HL-60 (cell line): ENCODE measurements around the gene ADAMTS4.
A peak's percentile ranks its signal among the peaks of the same experiment; 100 is the strongest.

ENCODE experiments used
- DNase-seq, 2 experiments: peaks; one replicate each; pipeline ENCODE4 v3.0.0-alpha.2; 2010 to 2020; ENCODE audit warnings: low read depth in 1 of 2, low spot score in 1 of 2
- H3K27ac ChIP-seq: fragments of 250-450 bp; sonication (Bioruptor Pico); replicated peaks from 2 replicates; pipeline ENCODE4 v1.5.1; 2020; ENCODE audit warnings: mild to moderate bottlenecking, moderate library complexity
- H3K27me3 ChIP-seq: fragments of 250-450 bp; sonication (Bioruptor Pico); 2 replicates; pipeline ENCODE4 v1.5.1; 2021; ENCODE audit warnings: mild to moderate bottlenecking, moderate library complexity; ENCODE audit not compliant: insufficient read depth, poor library complexity, severe bottlenecking
- H3K4me3 ChIP-seq: replicated peaks from 2 replicates; pipeline ENCODE4 v1.5.1; 2011; ENCODE audit warnings: mild to moderate bottlenecking, control low read depth, low read length; ENCODE audit not compliant: insufficient read depth
- CTCF ChIP-seq: IDR thresholded peaks from one replicate; pipeline ENCODE4 v1.5.1; 2011; ENCODE audit warnings: low read length, control low read depth, inconsistent platforms; ENCODE audit not compliant: insufficient read depth
- GABPA ChIP-seq: IDR thresholded peaks from 2 replicates; pipeline ENCODE4 v1.6.1; 2012; ENCODE audit warnings: low read depth
- POLR2AphosphoS5 ChIP-seq: IDR thresholded peaks from 2 replicates; pipeline ENCODE4 v1.6.1; 2012; ENCODE audit warnings: low read depth
- REST ChIP-seq: IDR thresholded peaks from 2 replicates; pipeline ENCODE4 v1.6.1; 2012; ENCODE audit warnings: low read depth; ENCODE audit not compliant: insufficient replicate concordance
- SPI1 ChIP-seq: IDR thresholded peaks from 2 replicates; pipeline ENCODE4 v1.6.1; 2012; ENCODE audit warnings: low read depth, mild to moderate bottlenecking, borderline replicate concordance

ADAMTS4 gene

GRCh38 chr1:161228032-161228431 lies 29.2 kb upstream of the ADAMTS4 start:
- no peaks in the 10 kb centered on the region for H3K27me3 ChIP-seq
- H3K27ac ChIP-seq = peak overlapping the region; percentile 73
- no peak for TF ChIP-seq GABPA
- no peak for TF ChIP-seq REST
- TF ChIP-seq POLR2AphosphoS5 = no peak
- no peak for TF ChIP-seq SPI1
- no peak for TF ChIP-seq CTCF
- no peak for DNase-seq
- H3K4me3 ChIP-seq = no peak overlapping the region

- H3K27ac ChIP-seq = peak overlapping the region; percentile 73
- peak overlapping the region; percentile 86 for H3K4me3 ChIP-seq
- DNase-seq = peak; percentile 61 to 85
- no peaks in the 10 kb centered on the region for H3K27me3 ChIP-seq
- TF ChIP-seq POLR2AphosphoS5 (0 out of 2 replicates have a peak, but pooled peaks have one; percentile 39), CTCF (peak; percentile 64), REST (no peak), SPI1 (peak; percentile 100), GABPA (no peak)
These were observed 28.5 kb upstream of the ADAMTS4 start for GRCh38 chr1:161227196-161227871.

- no peak for DNase-seq
- TF ChIP-seq SPI1 (no peak), POLR2AphosphoS5 (no peak), GABPA (no peak), REST (no peak), CTCF (no peak)
- H3K27me3 ChIP-seq = no peaks in the 10 kb centered on the region
- H3K4me3 ChIP-seq = peak overlapping the region; percentile 86
- H3K27ac ChIP-seq = peak overlapping the region; percentile 73
These were observed 27.9 kb upstream of the ADAMTS4 start for GRCh38 chr1:161226759-161227158.
